Tibial nerve (tissue), 3 donors: ENCODE results near the gene OR2V2.

Experiments used
- EP300 ChIP-seq, 2 donors: sonication (generic); formaldehyde crosslinking; IDR thresholded peaks; one replicate each; pipeline ENCODE4 v1.6.1; 2017; ENCODE audit warnings: antibody characterized with exemption in 2 of 2, mild to moderate bottlenecking in 1 of 2
- POLR2A ChIP-seq, 2 donors: fragments of 450-650 bp; IDR thresholded peaks; one replicate each; pipeline ENCODE4 v1.6.1; 2017; ENCODE audit warnings: antibody characterized with exemption in 2 of 2, mild to moderate bottlenecking in 2 of 2, moderate library complexity in 2 of 2

DNA sequence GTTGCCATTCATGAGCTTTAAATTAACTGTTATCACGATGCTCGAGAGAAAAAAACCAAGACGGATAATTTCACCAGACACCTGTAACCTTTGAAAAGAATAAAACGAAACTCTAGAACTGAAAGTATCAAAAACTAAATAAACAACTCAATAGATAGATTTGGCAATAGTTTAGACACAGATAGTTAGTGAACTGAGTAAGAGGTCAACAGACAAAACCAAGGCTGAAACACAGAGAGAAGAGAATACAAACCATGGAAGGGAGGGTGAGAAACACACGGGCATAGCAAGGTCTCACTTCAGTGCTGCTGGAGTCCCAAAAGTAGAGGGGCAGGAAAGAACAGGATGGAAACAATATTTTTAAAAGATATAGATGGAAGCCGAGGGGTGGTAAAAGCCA is 13.1 kb upstream of the OR2V2 start:
- TF ChIP-seq EP300 (IDR thresholded peaks at IDR 0.05) (no peak), POLR2A (IDR thresholded peaks at IDR 0.05) (no peak)
